Mucosa of descending colon (tissue), 3 donors: ENCODE data around the gene FNDC1. TPM values are rescaled to one million over a fixed set of nuclear protein-coding genes. Genes with fewer than 3 reads are reported as not detected.

ENCODE experiments used
- ATAC-seq: fragments of 200-7000 bp; cut with Tn5 transposase; one replicate; pipeline ENCODE4 v1.9.1; 2020; ENCODE audit warnings: mild to moderate bottlenecking, moderate library complexity
- DNase-seq, 3 donors: peaks; one replicate each; pipeline ENCODE4 v3.0.0-alpha.2; 2020
- H3K36me3 ChIP-seq: fragments of 200-600 bp; one replicate; pipeline ENCODE4 v1.8.0; 2021; ENCODE audit warnings: low read depth, mild to moderate bottlenecking
- H3K4me1 ChIP-seq: fragments of 200-600 bp; one replicate; pipeline ENCODE4 v1.8.0; 2021; ENCODE audit warnings: low read depth, mild to moderate bottlenecking
- H3K4me3 ChIP-seq: fragments of 200-600 bp; one replicate; pipeline ENCODE4 v1.8.0; 2021; ENCODE audit warnings: mild to moderate bottlenecking
- H3K9me3 ChIP-seq: fragments of 200-600 bp; one replicate; pipeline ENCODE4 v1.8.0; 2021; ENCODE audit warnings: mild to moderate bottlenecking
- intact Hi-C, 2 donors: fragments of 100-400 bp; cut with DNase I in 1 of 2; cut with micrococcal nuclease in 1 of 2; formaldehyde crosslinking; loops; one replicate each; pipeline versions ENCODE4 v1.11.0 to v1.11.1; 2022; cut with DNase I, micrococcal nuclease
- total RNA-seq, 3 donors: library from RNA; stranded (reverse); fragmentation: NEBNext Ultra II Directional in 2 of 3; extraction: Animal tissue kit (Norgen Biotek cat#: 25700) in 2 of 3; gene quantifications; one replicate each; pipeline versions ENCODE4 v1.2.1 to v1.2.4, GENCODE V29; 2021 to 2023
- TF ChIP-seq, protein P1 (sequence below): fragments of 200-600 bp; IDR thresholded peaks from one replicate; pipeline ENCODE4 v1.8.0; 2022; ENCODE audit warnings: antibody characterized with exemption, mild to moderate bottlenecking
- donor health status: DM: no; HTN: no; CAD: no; lungs with moderate emphysema.
- donor health status: DM: no; HTN: no; CAD: no.
- donor health status: DM: no; HTN: yes; CAD: no.

Gene FNDC1
- total RNA-seq, 3 donors from 2014 or later = 0.64 to 6.6 (median 0.89) TPM

DNA sequence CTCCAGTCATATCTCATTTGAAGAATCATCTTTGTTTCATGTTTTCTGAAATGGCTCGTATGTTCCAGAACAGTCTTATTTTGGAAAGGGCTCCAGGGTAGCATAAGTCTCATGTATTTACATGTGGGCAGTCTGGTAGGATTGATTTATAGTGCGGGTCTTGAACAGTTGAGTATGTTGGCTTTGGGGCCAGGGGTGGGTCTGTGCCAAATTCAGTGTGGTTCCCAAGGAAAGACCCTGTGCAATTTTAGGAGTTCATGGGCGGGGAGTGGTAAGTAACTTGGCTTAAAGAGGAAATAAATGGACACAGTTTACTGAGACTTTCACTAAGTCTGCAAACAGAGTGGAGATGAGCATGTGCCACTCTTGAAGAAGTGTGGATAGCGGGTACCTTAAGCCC, 7.7 kb downstream of the FNDC1 start:
- TF ChIP-seq, protein P1, sequence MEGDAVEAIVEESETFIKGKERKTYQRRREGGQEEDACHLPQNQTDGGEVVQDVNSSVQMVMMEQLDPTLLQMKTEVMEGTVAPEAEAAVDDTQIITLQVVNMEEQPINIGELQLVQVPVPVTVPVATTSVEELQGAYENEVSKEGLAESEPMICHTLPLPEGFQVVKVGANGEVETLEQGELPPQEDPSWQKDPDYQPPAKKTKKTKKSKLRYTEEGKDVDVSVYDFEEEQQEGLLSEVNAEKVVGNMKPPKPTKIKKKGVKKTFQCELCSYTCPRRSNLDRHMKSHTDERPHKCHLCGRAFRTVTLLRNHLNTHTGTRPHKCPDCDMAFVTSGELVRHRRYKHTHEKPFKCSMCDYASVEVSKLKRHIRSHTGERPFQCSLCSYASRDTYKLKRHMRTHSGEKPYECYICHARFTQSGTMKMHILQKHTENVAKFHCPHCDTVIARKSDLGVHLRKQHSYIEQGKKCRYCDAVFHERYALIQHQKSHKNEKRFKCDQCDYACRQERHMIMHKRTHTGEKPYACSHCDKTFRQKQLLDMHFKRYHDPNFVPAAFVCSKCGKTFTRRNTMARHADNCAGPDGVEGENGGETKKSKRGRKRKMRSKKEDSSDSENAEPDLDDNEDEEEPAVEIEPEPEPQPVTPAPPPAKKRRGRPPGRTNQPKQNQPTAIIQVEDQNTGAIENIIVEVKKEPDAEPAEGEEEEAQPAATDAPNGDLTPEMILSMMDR = no peak
- DNase-seq (no peak), ATAC-seq (no peak)
- no peaks in the 10 kb centered on the region for H3K9me3 ChIP-seq
- H3K4me3 ChIP-seq = no peak overlapping the region
- H3K4me1 ChIP-seq = no peaks in the 10 kb centered on the region
- no peaks in the 10 kb centered on the region for H3K36me3 ChIP-seq
- intact Hi-C loops = loop anchor here in 1 of 2 donors (10.0 kb wide), 1 partner anchor 478 kb away; no protein-coding TSS in a partner anchor

DNA sequence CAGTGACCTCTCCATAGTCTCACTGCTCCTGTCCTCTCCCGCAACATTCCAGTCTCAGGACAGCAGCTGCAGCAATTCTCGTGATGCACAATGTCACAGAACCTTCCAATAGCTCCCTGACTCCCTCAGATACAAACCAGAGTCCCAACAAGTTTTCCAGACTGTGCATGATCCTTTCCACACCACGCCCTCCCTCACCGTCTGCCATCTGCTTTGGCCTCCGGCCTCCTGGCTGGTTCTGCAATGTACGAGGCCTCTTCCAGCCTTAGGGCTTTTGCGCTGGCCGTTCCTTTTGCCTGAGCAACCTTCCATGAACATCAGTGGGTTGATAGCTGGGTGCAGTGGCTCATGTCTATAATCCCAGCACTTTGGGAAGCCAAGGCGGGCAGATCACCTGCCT, 9.6 kb downstream of the FNDC1 start:
- intact Hi-C loops = loop anchor here in 1 of 2 donors (10.0 kb wide), 1 partner anchor 476 kb away; no protein-coding TSS in a partner anchor
- Histone ChIP-seq H3K36me3 (no peaks in the 10 kb centered on the region), H3K4me3 (no peak overlapping the region), H3K9me3 (no peaks in the 10 kb centered on the region), H3K4me1 (no peaks in the 10 kb centered on the region)
- DNase-seq (no peak), ATAC-seq (no peak)
- TF ChIP-seq, protein P1 = no peak

DNA sequence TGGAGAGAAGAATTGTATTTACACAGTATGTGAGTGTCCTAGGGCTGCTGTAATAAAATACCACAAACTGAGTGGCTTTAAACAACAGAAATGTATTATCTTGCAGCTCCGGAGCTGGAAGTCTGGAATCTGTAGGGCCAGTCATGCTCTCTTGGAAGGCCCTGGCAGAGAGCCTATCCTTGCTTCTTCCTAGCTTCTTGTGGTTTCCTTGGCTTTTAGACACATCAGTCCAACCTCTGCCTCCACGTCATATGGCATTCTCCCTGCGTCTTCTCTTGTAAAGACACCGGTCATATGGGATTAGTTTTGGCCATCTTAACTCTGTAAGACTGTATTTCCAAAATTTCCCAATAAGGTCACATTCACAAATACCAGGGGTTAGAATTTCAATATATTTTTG, 10.8 kb downstream of the FNDC1 start:
- ATAC-seq (no peak), DNase-seq (no peak)
- TF ChIP-seq, protein P1 = no peak
- H3K36me3 ChIP-seq = no peaks in the 10 kb centered on the region
- no peaks in the 10 kb centered on the region for H3K4me1 ChIP-seq
- intact Hi-C loops = no loop called here
- H3K4me3 ChIP-seq = no peak overlapping the region
- no peaks in the 10 kb centered on the region for H3K9me3 ChIP-seq

DNA sequence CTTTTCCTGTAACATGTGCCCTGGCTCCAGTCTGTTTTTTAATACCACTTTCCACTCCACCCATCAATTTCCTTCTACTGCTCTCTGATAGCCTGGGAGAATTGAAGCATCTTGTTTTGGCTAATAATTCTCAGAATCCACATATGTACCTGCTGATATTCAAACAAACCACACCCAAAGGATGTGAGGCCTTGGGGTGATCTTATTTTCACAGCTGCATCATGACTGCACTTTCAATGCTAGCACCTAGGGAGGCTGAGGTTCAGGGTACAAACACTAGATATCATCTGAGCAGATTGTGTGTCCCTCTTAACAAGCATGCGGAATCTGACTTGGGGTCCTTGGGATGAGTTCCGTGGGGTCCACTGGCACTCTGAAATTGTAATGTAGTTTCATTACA, 12.7 kb downstream of the FNDC1 start:
- DNase-seq = no peak
- intact Hi-C loops = no loop called here

DNA sequence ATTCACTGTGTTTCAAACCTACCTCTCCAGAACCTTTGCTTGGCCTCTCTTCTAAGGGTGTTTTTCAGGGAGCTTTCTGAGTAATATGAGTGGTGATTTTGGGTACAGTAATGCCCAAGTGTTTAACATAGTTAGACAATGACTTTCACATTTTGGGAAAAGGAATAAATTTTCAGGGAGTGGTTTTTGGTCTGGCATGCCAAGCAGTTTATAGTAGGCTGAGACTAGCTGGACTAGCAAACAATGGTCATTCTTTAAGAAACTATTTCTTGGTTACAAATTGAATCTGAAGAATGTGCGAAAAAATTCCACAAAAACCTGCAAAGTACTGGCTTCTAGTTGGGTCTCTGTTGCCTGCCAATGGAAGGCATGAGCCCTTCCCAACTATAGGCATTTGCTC, 15.4 kb downstream of the FNDC1 start:
- H3K4me1 ChIP-seq = no peaks in the 10 kb centered on the region
- H3K36me3 ChIP-seq = no peaks in the 10 kb centered on the region
- H3K9me3 ChIP-seq = no peaks in the 10 kb centered on the region
- H3K4me3 ChIP-seq = no peak overlapping the region
- TF ChIP-seq, protein P1 = no peak
- DNase-seq = no peak
- no peak for ATAC-seq
- intact Hi-C loops = no loop called here

More for the DNA sequence above, 12.7 kb downstream of the FNDC1 start:
- H3K36me3 ChIP-seq = no peaks in the 10 kb centered on the region
- no peak for ATAC-seq
- H3K4me3 ChIP-seq = no peak overlapping the region
- TF ChIP-seq, protein P1 = no peak
- no peaks in the 10 kb centered on the region for H3K9me3 ChIP-seq
- no peaks in the 10 kb centered on the region for H3K4me1 ChIP-seq

DNA sequence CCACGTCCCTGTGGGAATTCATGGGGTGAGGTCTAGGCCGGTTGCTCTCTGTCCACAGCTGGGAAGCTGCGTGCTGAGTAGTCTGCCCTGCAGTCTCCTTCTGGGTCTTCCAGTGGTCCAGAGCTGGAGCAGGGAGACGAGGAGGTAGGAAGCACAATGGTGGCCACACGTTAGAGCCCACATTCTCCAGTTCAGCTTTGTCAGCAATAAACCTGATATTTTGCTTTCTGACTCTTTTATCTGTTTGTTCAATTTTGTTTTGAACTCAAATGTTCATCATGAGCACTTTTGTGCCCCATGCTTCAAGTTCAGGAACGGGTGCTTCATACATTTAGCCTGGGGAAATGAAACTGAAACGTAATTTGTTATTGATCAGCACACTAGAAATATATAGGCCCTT, 21.3 kb downstream of the FNDC1 start:
- TF ChIP-seq, protein P1 = no peak
- Histone ChIP-seq H3K36me3 (no peaks in the 10 kb centered on the region), H3K9me3 (no peaks in the 10 kb centered on the region), H3K4me1 (no peaks in the 10 kb centered on the region), H3K4me3 (no peak overlapping the region)
- DNase-seq = no peak
- intact Hi-C loops = no loop called here
- no peak for ATAC-seq
